Mesenteric fat pad (tissue), 1 donor: Measurements from ENCODE around the gene SPACA5. TPM values are rescaled to one million over a fixed set of nuclear protein-coding genes. Genes with fewer than 3 reads are reported as not detected.
"Not testable (repeated sequence)": the region's sequence is repeated elsewhere in the genome, so short reads cannot be mapped to it uniquely, and the experiment has no call there.

Experiments used
- DNase-seq: peaks from one replicate; pipeline ENCODE4 v3.0.0-alpha.2; 2020; ENCODE audit warnings: low spot score
- long read RNA-seq: library from polyadenylated mRNA; unstranded; transcript quantifications from one replicate; pipeline ENCODE4 v2.0.0, GENCODE V29; 2020
- total RNA-seq: library from RNA; stranded (reverse); fragmentation: NEBNext Ultra II Directional; extraction: Animal tissue kit (Norgen Biotek cat#: 25700); gene quantifications from one replicate; pipeline ENCODE4 v1.2.1, GENCODE V29; 2021
- donor health status: DM: yes; HTN: yes; CAD: no.

Gene SPACA5
- total RNA-seq: not detected
- long read RNA-seq: 0 reads

- DNase-seq: not testable (repeated sequence)
Observed at GRCh38 chrX:48006688-48007087, at the start of gene SPACA5. TSS of gene SPACA5 (plus strand) at chrX:48006988. CDS start at chrX:48007803, 815 bp downstream.

- DNase-seq: not testable (repeated sequence)
Observed at GRCh38 chrX:47958206-47958605, 48.6 kb upstream of the SPACA5 start.

GRCh38 chrX:47958761-47959342 lies 47.9 kb upstream of the SPACA5 start:
- DNase-seq: no peak

- DNase-seq: no peak
Observed at GRCh38 chrX:47960406-47960805, 46.4 kb upstream of the SPACA5 start.

GRCh38 chrX:47961830-47962229 lies 45.0 kb upstream of the SPACA5 start:
- not testable (repeated sequence) for DNase-seq

- DNase-seq: not testable (repeated sequence)
Observed at GRCh38 chrX:47965526-47965925, 41.3 kb upstream of the SPACA5 start.

GRCh38 chrX:47973235-47973634 lies 33.6 kb upstream of the SPACA5 start:
- no peak for DNase-seq

GRCh38 chrX:47976254-47977151 lies 30.3 kb upstream of the SPACA5 start:
- no peak for DNase-seq

- no peak for DNase-seq
Observed at GRCh38 chrX:47991263-47992094, 15.3 kb upstream of the SPACA5 start.

- DNase-seq: no peak
Observed at GRCh38 chrX:47992095-47992380, 14.8 kb upstream of the SPACA5 start.

- DNase-seq: no peak
Observed at GRCh38 chrX:47992669-47993068, 14.1 kb upstream of the SPACA5 start.

- no peak for DNase-seq
Observed at GRCh38 chrX:48001260-48001659, 5.5 kb upstream of the SPACA5 start.

GRCh38 chrX:48002319-48002718 lies 4.5 kb upstream of the SPACA5 start:
- no peak for DNase-seq

- no peak for DNase-seq
Observed at GRCh38 chrX:48002929-48003328, 3.9 kb upstream of the SPACA5 start.

GRCh38 chrX:48003367-48003757 lies 3.4 kb upstream of the SPACA5 start:
- no peak for DNase-seq

- peak; percentile 95 for DNase-seq
Observed at GRCh38 chrX:48003758-48004457, 2.9 kb upstream of the SPACA5 start, which contains the start of gene ZNF182. TSS of gene ZNF182 (minus strand) at chrX:48003989. CDS start at chrX:48002609, 1,380 bp downstream.

GRCh38 chrX:48009445-48009960 lies 2.7 kb downstream of the SPACA5 start:
- DNase-seq: not testable (repeated sequence)

- not testable (repeated sequence) for DNase-seq
Observed at GRCh38 chrX:48016583-48017310, 10.0 kb downstream of the SPACA5 start.

GRCh38 chrX:48019892-48020291 lies 13.1 kb downstream of the SPACA5 start:
- DNase-seq: not testable (repeated sequence)

GRCh38 chrX:48020472-48020871 lies 13.7 kb downstream of the SPACA5 start:
- DNase-seq: not testable (repeated sequence)
